NT2/D1 (cell line): ENCODE results near the gene DESI2.
"Not testable (repeated sequence)": the region's sequence is repeated elsewhere in the genome, so short reads cannot be mapped to it uniquely, and the experiment has no call there.

ENCODE experiments used
- SUZ12 ChIP-seq: IDR thresholded peaks from 2 replicates; pipeline ENCODE4 v1.6.1; 2011; ENCODE audit not compliant: insufficient read length, insufficient read depth; ENCODE audit errors: extremely low read depth
- YY1 ChIP-seq: IDR thresholded peaks from 2 replicates; pipeline ENCODE4 v1.6.1; 2011; ENCODE audit not compliant: insufficient read length, insufficient read depth
- ZNF274 ChIP-seq: IDR thresholded peaks from 2 replicates; pipeline ENCODE4 v1.6.1; 2011; ENCODE audit warnings: mild to moderate bottlenecking, low read depth, low read length

- not testable (repeated sequence) for TF ChIP-seq ZNF274, YY1, SUZ12
These were observed 86.2 kb downstream of the DESI2 start for GRCh38 chr1:244739140-244739539.
